Transverse colon (tissue), 4 donors: ENCODE data around the gene XYLT1. TPM values are rescaled to one million over a fixed set of nuclear protein-coding genes. Genes with fewer than 3 reads are reported as not detected.

Experiments
- DNase-seq: peaks from one replicate; pipeline ENCODE4 v3.0.0-alpha.2; 2019
- H3K27ac ChIP-seq, 4 donors: fragments of 200-600 bp; sonication (generic); 2 replicates each; pipeline ENCODE4 v1.5.1; 2016 to 2018; ENCODE audit warnings: inconsistent platforms in 4 of 4
- H3K27me3 ChIP-seq: fragments of 200-600 bp; sonication (generic); 2 replicates; pipeline ENCODE4 v1.5.1; 2017; ENCODE audit warnings: inconsistent platforms
- H3K36me3 ChIP-seq, 4 donors: fragments of 200-600 bp; sonication (generic); 2 replicates each; pipeline ENCODE4 v1.5.1; 2017 to 2019; ENCODE audit warnings: inconsistent platforms in 4 of 4
- H3K4me1 ChIP-seq, 4 donors: fragments of 200-600 bp; sonication (generic); 2 replicates each; pipeline ENCODE4 v1.5.1; 2017 to 2020; ENCODE audit warnings: inconsistent platforms in 4 of 4
- H3K4me3 ChIP-seq, 4 donors: fragments of 200-600 bp; sonication (generic); 1 replicate in 1 of 4; 2 replicates in 3 of 4; pipeline versions ENCODE4 v1.5.1 to v1.6.1; 2017 to 2019; ENCODE audit warnings: inconsistent platforms in 4 of 4
- H3K9me3 ChIP-seq, 2 donors: fragments of 200-600 bp; sonication (generic); 2 replicates each; pipeline ENCODE4 v1.5.1; 2017 to 2019; ENCODE audit warnings: inconsistent platforms in 2 of 2
- CTCF ChIP-seq, 5 experiments: fragments of 200-600 bp in 3 of 5; fragments of 450-650 bp in 2 of 5; sonication (generic) in 3 of 5; IDR thresholded peaks; 1 replicate in 2 of 5; 2 replicates in 3 of 5; pipeline ENCODE4 v1.5.1; 2016 to 2017; ENCODE audit warnings: antibody characterized with exemption in 5 of 5, inconsistent platforms in 3 of 5, mild to moderate bottlenecking in 2 of 5, moderate library complexity in 1 of 5
- EP300 ChIP-seq: sonication (generic); formaldehyde crosslinking; IDR thresholded peaks from one replicate; pipeline ENCODE4 v1.6.1; 2017; ENCODE audit warnings: antibody characterized with exemption, low read depth
- POLR2A ChIP-seq: fragments of 450-650 bp; IDR thresholded peaks from one replicate; pipeline ENCODE4 v1.6.1; 2016; ENCODE audit warnings: antibody characterized with exemption, mild to moderate bottlenecking, moderate library complexity
- POLR2AphosphoS5 ChIP-seq, 3 donors: sonication (generic); formaldehyde crosslinking; IDR thresholded peaks; one replicate each; pipeline ENCODE4 v1.6.1; 2016; ENCODE audit warnings: antibody characterized with exemption in 3 of 3
- WGBS, 2 donors: methylation state at CpG; one replicate each; pipeline ENCODE4 v1.1.5; 2018; ENCODE audit warnings: low coverage in 1 of 2; 5-methylcytosine and 5-hydroxymethylcytosine counted together
- in situ Hi-C, 4 donors: fragments of 200-750 bp; cut with MboI; loops; one replicate each; pipeline versions ENCODE4 v1.15.0 to v1.15.1; 2017; ENCODE audit warnings: low sequenced_read_pairs in 3 of 4, low pct_ligation_motif_present in 1 of 4, low pct_unique_long_range_greater_than_20kb in 1 of 4
- intact Hi-C: fragments of 100-400 bp; cut with DNase I; formaldehyde crosslinking; loops from one replicate; pipeline ENCODE4 v1.15.1; 2023; ENCODE audit warnings: low total_unique reads
- total RNA-seq, 4 donors: library from RNA; depleted of rRNA; stranded (reverse); fragments of >200 nt; gene quantifications; one replicate each; pipeline ENCODE4 v1.1.0, GENCODE V29; 2016

The XYLT1 gene
- total RNA-seq, 4 donors from 2014 or later: 22.3 to 44.6 (median 39.4) TPM

- no peak for DNase-seq
- Histone ChIP-seq H3K9me3 (no peaks in the 10 kb centered on the region), H3K36me3 (no peaks in the 10 kb centered on the region), H3K4me3 (no peak overlapping the region), H3K27me3 (no peaks in the 10 kb centered on the region), H3K4me1 (no peaks in the 10 kb centered on the region), H3K27ac (no peak overlapping the region)
- intact Hi-C loops: no loop called here
- in situ Hi-C loops: no loop called here
- no peak for TF ChIP-seq POLR2AphosphoS5 (IDR thresholded peaks at IDR 0.05)
- TF ChIP-seq EP300: no peak
- TF ChIP-seq CTCF (IDR thresholded peaks at IDR 0.05): no peak
- TF ChIP-seq POLR2A: no peak
- WGBS, 2 donors: 83% methylated on average over 6 of the region's 6 CpGs; no CpG with 5 or more reads in 1 of the 2 donors
Observed at GRCh38 chr16:17062676-17063075, 408.1 kb downstream of the XYLT1 start.

- Histone ChIP-seq H3K27ac (no peak overlapping the region), H3K4me1 (no peaks in the 10 kb centered on the region), H3K27me3 (no peaks in the 10 kb centered on the region), H3K36me3 (no peaks in the 10 kb centered on the region), H3K4me3 (no peak overlapping the region), H3K9me3 (no peaks in the 10 kb centered on the region)
- intact Hi-C loops: no loop called here
- TF ChIP-seq POLR2AphosphoS5 (IDR thresholded peaks at IDR 0.05) (no peak), CTCF (IDR thresholded peaks at IDR 0.05) (no peak), EP300 (no peak), POLR2A (no peak)
- WGBS, 2 donors: 77 to 80% methylated on average over 2 of the region's 2 CpGs
- no peak for DNase-seq
- in situ Hi-C loops: no loop called here
Observed at GRCh38 chr16:17061326-17061725, 409.4 kb downstream of the XYLT1 start.

GRCh38 chr16:17058471-17058870 is 412.3 kb downstream of the XYLT1 start:
- H3K36me3 ChIP-seq: no peaks in the 10 kb centered on the region
- TF ChIP-seq CTCF (IDR thresholded peaks at IDR 0.05) (no peak), EP300 (no peak), POLR2AphosphoS5 (IDR thresholded peaks at IDR 0.05) (no peak), POLR2A (no peak)
- H3K4me3 ChIP-seq: no peak overlapping the region
- H3K9me3 ChIP-seq: no peaks in the 10 kb centered on the region
- 60 to 73% methylated on average over 1 to 7 of the region's 7 CpGs for WGBS, 2 donors
- H3K27ac ChIP-seq: no peak overlapping the region
- no peaks in the 10 kb centered on the region for H3K4me1 ChIP-seq
- in situ Hi-C loops: no loop called here
- no peaks in the 10 kb centered on the region for H3K27me3 ChIP-seq
- DNase-seq: no peak
- intact Hi-C loops: no loop called here

GRCh38 chr16:17056666-17057065 is 414.1 kb downstream of the XYLT1 start:
- H3K36me3 ChIP-seq: no peaks in the 10 kb centered on the region
- no peak overlapping the region for H3K4me3 ChIP-seq
- H3K27me3 ChIP-seq: no peaks in the 10 kb centered on the region
- DNase-seq: no peak
- WGBS, 2 donors: 100% methylated on average over 1 of the region's 1 CpG; no CpG with 5 or more reads in 1 of the 2 donors
- H3K4me1 ChIP-seq: no peaks in the 10 kb centered on the region
- intact Hi-C loops: no loop called here
- TF ChIP-seq POLR2A (no peak), CTCF (IDR thresholded peaks at IDR 0.05) (no peak), POLR2AphosphoS5 (IDR thresholded peaks at IDR 0.05) (no peak), EP300 (no peak)
- H3K9me3 ChIP-seq: no peaks in the 10 kb centered on the region
- H3K27ac ChIP-seq: no peak overlapping the region
- in situ Hi-C loops: no loop called here
